ENCODE results near the gene EVPL.
"Not testable (repeated sequence)": the region's sequence is repeated elsewhere in the genome, so short reads cannot be mapped to it uniquely, and the experiment has no call there.

Gene EVPL

GRCh38 chr17:76027159-76027839 lies at the start of gene EVPL:
TSS of gene EVPL (minus strand) at chr17:76027306. CDS start at chr17:76027198, 108 bp downstream.
- Histone ChIP-seq H3K36me3 (ENCODE audit: insufficient read depth, low read length) (no peaks in the 10 kb centered on the region), H3K9me3 (ENCODE audit: control insufficient read depth, insufficient read depth, low read length) (no peaks in the 10 kb centered on the region), H3K9ac (ENCODE audit: low read depth, low read length) (no peak within 1 kb of the TSS), H3K4me1 (ENCODE audit: insufficient read depth, low read length) (peaks cover 13% of the 10 kb centered on the region)

GRCh38 chr17:76076146-76076764 lies 49.1 kb upstream of the EVPL start:
- Histone ChIP-seq H3K36me3 (ENCODE audit: insufficient read depth, low read length) (no peaks in the 10 kb centered on the region), H3K4me1 (ENCODE audit: insufficient read depth, low read length) (peaks cover 16% of the 10 kb centered on the region; the same call in 1 of the 2 replicates), H3K9ac (ENCODE audit: low read depth, low read length) (peak overlapping the region; percentile 30; the same call in 1 of the 2 replicates)

GRCh38 chr17:76075364-76076145 lies 48.4 kb upstream of the EVPL start:
- no peaks in the 10 kb centered on the region for H3K36me3 ChIP-seq (ENCODE audit: insufficient read depth, low read length)
- no peaks in the 10 kb centered on the region for H3K9me3 ChIP-seq (ENCODE audit: control insufficient read depth, insufficient read depth, low read length)
- peak overlapping the region; percentile 30; the same call in 1 of the 2 replicates for H3K9ac ChIP-seq (ENCODE audit: low read depth, low read length)
- H3K4me1 ChIP-seq (ENCODE audit: insufficient read depth, low read length): peaks cover 14% of the 10 kb centered on the region

More at GRCh38 chr17:76076146-76076764, 49.1 kb upstream of the EVPL start:
- H3K9me3 ChIP-seq (ENCODE audit: control insufficient read depth, insufficient read depth, low read length): no peaks in the 10 kb centered on the region

- Histone ChIP-seq H3K36me3 (ENCODE audit: insufficient read depth, low read length) (no peaks in the 10 kb centered on the region), H3K4me1 (ENCODE audit: insufficient read depth, low read length) (peaks cover 10% of the 10 kb centered on the region), H3K9ac (ENCODE audit: low read depth, low read length) (peak within 1 kb of the TSS; percentile 30; the same call in 1 of the 2 replicates), H3K9me3 (ENCODE audit: control insufficient read depth, insufficient read depth, low read length) (no peaks in the 10 kb centered on the region)
Measured at GRCh38 chr17:76074390-76075363, 47.6 kb upstream of the EVPL start, which contains the start of gene GALR2. TSS of gene GALR2 (plus strand) at chr17:76074781. CDS start at chr17:76074884, 103 bp downstream.

GRCh38 chr17:76072148-76072858 lies 45.2 kb upstream of the EVPL start, which contains the start of gene SRP68:
TSS of gene SRP68 (minus strand) at chr17:76072517. CDS start at chr17:76072491, 26 bp downstream.
- Histone ChIP-seq H3K36me3 (ENCODE audit: insufficient read depth, low read length) (peaks cover 3% of the 10 kb centered on the region; the same call in 1 of the 2 replicates), H3K4me1 (ENCODE audit: insufficient read depth, low read length) (peaks cover 4% of the 10 kb centered on the region), H3K9ac (ENCODE audit: low read depth, low read length) (peak within 1 kb of the TSS; percentile 86)

GRCh38 chr17:76071531-76072147 lies 44.5 kb upstream of the EVPL start:
- H3K4me1 ChIP-seq (ENCODE audit: insufficient read depth, low read length): peaks cover 4% of the 10 kb centered on the region
- H3K9ac ChIP-seq (ENCODE audit: low read depth, low read length): peak overlapping the region; percentile 86
- H3K9me3 ChIP-seq (ENCODE audit: control insufficient read depth, insufficient read depth, low read length): no peaks in the 10 kb centered on the region
- peaks cover 9% of the 10 kb centered on the region; the same call in 1 of the 2 replicates for H3K36me3 ChIP-seq (ENCODE audit: insufficient read depth, low read length)

More at GRCh38 chr17:76072148-76072858, 45.2 kb upstream of the EVPL start, which contains the start of gene SRP68:
- H3K9me3 ChIP-seq (ENCODE audit: control insufficient read depth, insufficient read depth, low read length): no peaks in the 10 kb centered on the region

GRCh38 chr17:76065775-76066174 lies 38.7 kb upstream of the EVPL start:
- no peaks in the 10 kb centered on the region for H3K4me1 ChIP-seq (ENCODE audit: insufficient read depth, low read length)
- peaks cover 49% of the 10 kb centered on the region for H3K36me3 ChIP-seq (ENCODE audit: insufficient read depth, low read length)
- H3K9me3 ChIP-seq (ENCODE audit: control insufficient read depth, insufficient read depth, low read length): no peaks in the 10 kb centered on the region
- no peak overlapping the region for H3K9ac ChIP-seq (ENCODE audit: low read depth, low read length)

GRCh38 chr17:76063875-76064546 lies 36.9 kb upstream of the EVPL start:
- Histone ChIP-seq H3K36me3 (ENCODE audit: insufficient read depth, low read length) (peaks cover 56% of the 10 kb centered on the region), H3K4me1 (ENCODE audit: insufficient read depth, low read length) (no peaks in the 10 kb centered on the region), H3K9ac (ENCODE audit: low read depth, low read length) (no peak overlapping the region), H3K9me3 (ENCODE audit: control insufficient read depth, insufficient read depth, low read length) (no peaks in the 10 kb centered on the region)

- H3K9ac ChIP-seq (ENCODE audit: low read depth, low read length); H3K4me1 ChIP-seq (ENCODE audit: insufficient read depth, low read length); H3K9me3 ChIP-seq (ENCODE audit: control insufficient read depth, insufficient read depth, low read length): not testable (repeated sequence)
- peaks cover 49% of the 10 kb centered on the region for H3K36me3 ChIP-seq (ENCODE audit: insufficient read depth, low read length)
Measured at GRCh38 chr17:76058264-76058663, 31.2 kb upstream of the EVPL start.

- Histone ChIP-seq H3K4me1 (ENCODE audit: insufficient read depth, low read length) (no peaks in the 10 kb centered on the region), H3K36me3 (ENCODE audit: insufficient read depth, low read length) (peaks cover 43% of the 10 kb centered on the region), H3K9ac (ENCODE audit: low read depth, low read length) (no peak overlapping the region), H3K9me3 (ENCODE audit: control insufficient read depth, insufficient read depth, low read length) (no peaks in the 10 kb centered on the region)
Measured at GRCh38 chr17:76056882-76057281, 29.8 kb upstream of the EVPL start.

GRCh38 chr17:76054112-76054476 lies 27.0 kb upstream of the EVPL start:
- Histone ChIP-seq H3K9me3 (ENCODE audit: control insufficient read depth, insufficient read depth, low read length) (no peaks in the 10 kb centered on the region), H3K36me3 (ENCODE audit: insufficient read depth, low read length) (peaks cover 42% of the 10 kb centered on the region), H3K9ac (ENCODE audit: low read depth, low read length) (no peak overlapping the region), H3K4me1 (ENCODE audit: insufficient read depth, low read length) (no peaks in the 10 kb centered on the region)
